Stimulated activated CD4-positive, alpha-beta T cell treated with anti-CD3 and anti-CD28 coated beads, Interleukin-1b, Interleukin-23, amount 100 ng/mL, for 24 hours (primary cell): ENCODE data around the gene CCNE1.

Source experiments
- DNase-seq, 4 experiments: peaks; one replicate each; pipeline ENCODE4 v3.0.0-alpha.2; 2020; ENCODE audit warnings: low read depth in 4 of 4, low spot score in 1 of 4

Gene CCNE1

DNA sequence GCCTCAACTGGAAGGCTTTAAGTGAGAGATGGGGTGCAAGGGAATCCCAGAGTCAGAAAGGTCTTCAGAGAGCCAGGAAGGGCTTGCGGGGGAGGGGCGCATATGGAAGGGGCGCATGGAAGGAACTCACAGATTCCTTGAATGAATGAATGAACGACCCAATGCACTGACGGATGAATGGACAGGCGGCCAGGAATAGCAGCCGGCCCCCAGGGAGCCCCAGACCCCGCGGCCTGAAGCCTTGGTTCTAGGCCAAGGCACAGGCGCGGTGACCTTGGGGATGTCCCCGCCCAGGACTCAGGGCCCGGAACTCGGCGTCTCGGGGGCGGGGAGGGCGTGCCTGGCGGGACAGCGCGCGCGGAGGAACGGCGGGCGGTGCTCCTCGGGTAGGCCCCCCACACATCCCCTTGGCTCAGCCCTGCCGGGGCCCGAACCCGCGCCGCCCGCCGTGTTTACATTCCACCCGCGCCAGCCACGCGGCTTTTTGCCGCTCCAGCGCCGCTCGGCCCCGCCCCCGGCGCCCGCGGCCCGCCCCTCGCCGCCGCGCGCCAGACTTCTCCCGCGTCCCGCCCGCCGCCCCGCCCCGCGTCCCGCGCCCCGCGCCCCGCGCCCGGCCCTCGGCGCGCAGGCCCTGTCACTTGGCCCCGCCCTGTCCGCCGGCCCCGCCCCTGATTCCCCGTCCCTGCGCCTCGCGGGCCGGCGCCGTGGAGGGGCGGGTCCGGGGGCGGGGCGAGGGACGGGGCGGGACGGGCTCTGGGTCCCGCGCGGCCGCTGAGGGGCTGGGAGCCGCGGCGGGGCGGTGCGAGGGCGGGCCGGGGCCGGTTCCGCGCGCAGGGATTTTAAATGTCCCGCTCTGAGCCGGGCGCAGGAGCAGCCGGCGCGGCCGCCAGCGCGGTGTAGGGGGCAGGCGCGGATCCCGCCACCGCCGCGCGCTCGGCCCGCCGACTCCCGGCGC lies at the start of gene CCNE1:
CCNE1 (plus strand) TSS at position 867 of the 955 bp plus-strand sequence. CDS start 565 bp downstream, outside the sequence.
- peak; percentile 92 to 98 (median 96) for DNase-seq

GRCh38 chr19:29763196-29763595 lies 48.6 kb upstream of the CCNE1 start:
- no peak for DNase-seq

GRCh38 chr19:29764361-29764760 lies 47.4 kb upstream of the CCNE1 start:
- no peak for DNase-seq

- DNase-seq = no peak
Observed at GRCh38 chr19:29766100-29766499, 45.7 kb upstream of the CCNE1 start.

GRCh38 chr19:29767039-29767735 lies 44.6 kb upstream of the CCNE1 start:
- DNase-seq = no peak

- no peak for DNase-seq
Observed at GRCh38 chr19:29768166-29768565, 43.6 kb upstream of the CCNE1 start.

- DNase-seq = no peak
Observed at GRCh38 chr19:29769997-29770396, 41.8 kb upstream of the CCNE1 start.

DNA sequence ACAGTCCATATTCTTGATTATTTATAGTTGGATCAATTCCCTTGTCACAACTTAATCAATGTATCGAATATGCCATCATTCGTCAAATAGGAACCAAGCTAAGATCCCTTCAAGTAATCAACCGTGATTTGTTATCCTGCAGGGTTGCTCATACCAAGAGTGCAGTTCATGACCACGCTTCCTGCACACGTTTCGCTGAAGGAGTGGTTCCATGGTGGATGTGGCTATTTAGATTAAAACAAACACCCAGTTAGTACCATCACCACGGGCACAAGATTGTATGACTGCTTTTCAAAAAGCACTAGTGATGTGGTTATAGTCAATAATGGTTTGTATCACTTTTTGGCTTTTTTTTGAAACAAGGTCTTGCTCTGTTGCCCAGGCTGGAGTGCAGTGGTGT lies 41.1 kb upstream of the CCNE1 start:
- no peak for DNase-seq

DNA sequence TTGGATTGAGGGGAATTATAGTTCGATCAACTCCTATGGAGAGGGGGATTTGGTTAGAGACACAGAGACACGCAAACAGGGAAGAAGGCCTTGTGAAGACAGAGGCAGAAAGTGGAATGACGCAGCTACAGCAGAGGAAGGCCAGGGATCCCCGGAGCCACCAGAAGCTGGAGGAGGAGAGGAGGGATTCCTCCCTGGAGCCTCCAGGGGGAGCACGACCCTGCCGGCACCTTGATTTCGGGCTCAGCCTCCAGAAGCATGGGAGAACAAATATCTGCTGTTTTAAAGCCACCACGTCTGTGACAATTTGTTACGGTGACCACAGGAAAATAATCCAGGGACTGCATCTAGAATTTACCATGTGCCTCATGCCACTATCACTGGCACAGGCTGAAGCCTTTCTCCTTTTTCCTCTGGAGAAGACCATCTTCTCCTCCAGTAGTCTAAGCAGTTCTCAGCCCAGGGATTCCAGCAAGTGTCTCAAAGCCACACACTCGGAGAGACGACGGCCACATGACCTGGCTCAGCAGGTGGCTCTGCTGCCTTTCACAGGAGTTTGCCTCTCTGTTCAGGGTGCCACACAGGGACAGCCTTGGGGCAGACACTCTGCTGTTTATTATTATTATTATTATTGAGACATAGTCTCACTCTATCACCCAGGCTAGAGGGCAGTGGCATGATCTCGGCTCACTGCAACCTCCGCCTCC lies 39.9 kb upstream of the CCNE1 start:
- peak in 2 of 4 experiments; percentile 6 to 14 for DNase-seq

DNA sequence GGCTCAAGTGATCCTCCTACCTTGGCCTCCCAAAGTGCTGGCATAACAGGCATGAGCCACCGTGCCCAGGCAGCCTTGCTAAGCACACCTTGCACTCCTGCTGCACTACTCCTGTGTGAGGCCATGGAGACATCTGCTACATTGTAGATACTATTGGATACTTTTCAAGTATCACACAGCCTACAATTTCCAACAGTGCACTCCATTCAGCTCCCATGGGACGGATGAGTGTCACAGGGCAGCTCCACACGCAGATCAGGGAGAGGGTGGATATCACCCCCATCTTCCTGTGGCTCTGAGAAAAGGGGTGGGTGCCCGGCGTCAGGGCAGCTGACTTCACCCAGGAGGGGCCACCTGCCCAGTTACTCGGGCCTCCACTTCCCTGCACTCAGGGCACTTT lies 39.1 kb upstream of the CCNE1 start:
- no peak for DNase-seq

GRCh38 chr19:29773141-29773540 lies 38.6 kb upstream of the CCNE1 start:
- DNase-seq = no peak

GRCh38 chr19:29774126-29774525 lies 37.7 kb upstream of the CCNE1 start:
- DNase-seq = no peak

DNA sequence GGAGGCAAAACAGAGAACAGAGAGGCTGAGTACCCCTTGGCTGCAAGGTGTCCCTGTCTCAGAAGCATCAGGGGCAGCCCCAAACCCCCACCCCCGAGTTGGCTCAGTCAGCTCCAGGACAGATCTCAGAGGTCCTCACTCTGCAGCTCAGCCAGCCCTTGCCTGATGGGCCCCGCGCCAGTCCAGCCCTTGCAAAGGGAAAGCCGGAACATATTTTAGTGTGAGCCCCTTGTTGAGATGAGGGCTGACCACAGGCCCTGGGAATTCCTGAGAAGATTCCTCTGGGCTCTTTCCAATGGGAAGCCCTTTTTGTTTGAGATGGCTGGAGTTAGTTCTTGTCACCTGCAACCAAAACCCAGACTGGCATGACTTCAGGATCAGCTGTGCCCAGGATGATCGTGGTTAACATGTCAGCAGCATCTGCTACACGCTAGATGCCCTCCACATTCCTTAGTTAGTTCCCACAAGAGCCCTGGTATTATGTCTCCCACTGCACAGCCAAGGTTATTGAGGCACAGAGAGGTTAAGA lies 33.9 kb upstream of the CCNE1 start:
- DNase-seq = no peak

DNA sequence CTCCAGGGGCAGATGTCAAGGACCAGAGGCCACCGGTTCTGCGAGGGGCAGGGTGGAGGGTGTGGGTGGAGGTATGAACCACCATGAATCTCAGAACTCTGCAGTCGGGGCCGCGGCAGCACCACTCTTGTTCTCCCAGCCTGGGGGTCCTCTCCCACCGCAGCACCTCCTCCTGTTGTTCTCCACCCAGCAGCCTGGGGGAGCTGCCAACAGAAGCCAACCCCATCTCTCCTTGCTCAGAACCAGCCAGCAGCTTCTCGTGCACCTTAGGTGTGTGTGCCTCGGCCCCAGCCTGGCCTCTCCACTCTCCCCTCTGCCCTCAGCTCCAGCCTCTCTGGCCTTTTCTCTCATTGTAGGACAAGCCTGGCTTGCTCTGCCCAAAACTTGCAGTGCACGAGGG lies 31.9 kb upstream of the CCNE1 start:
- no peak for DNase-seq

- DNase-seq = no peak
Observed at GRCh38 chr19:29781386-29782259, 30.2 kb upstream of the CCNE1 start.

- no peak for DNase-seq
Observed at GRCh38 chr19:29782260-29782580, 29.6 kb upstream of the CCNE1 start.

GRCh38 chr19:29783627-29784190 lies 28.1 kb upstream of the CCNE1 start:
- no peak for DNase-seq

- no peak for DNase-seq
Observed at GRCh38 chr19:29784598-29785223, 27.1 kb upstream of the CCNE1 start.

GRCh38 chr19:29785360-29785759 lies 26.4 kb upstream of the CCNE1 start:
- no peak for DNase-seq
